ENCODE measurements around the gene GPATCH4. TPM values are rescaled to one million over a fixed set of nuclear protein-coding genes. Genes with fewer than 3 reads are reported as not detected.

The GPATCH4 gene
- total and polyA plus RNA-seq, 2 of the 4 experiments (the other 2 are of a cell fraction) = 32.6 to 41.8 TPM

DNA sequence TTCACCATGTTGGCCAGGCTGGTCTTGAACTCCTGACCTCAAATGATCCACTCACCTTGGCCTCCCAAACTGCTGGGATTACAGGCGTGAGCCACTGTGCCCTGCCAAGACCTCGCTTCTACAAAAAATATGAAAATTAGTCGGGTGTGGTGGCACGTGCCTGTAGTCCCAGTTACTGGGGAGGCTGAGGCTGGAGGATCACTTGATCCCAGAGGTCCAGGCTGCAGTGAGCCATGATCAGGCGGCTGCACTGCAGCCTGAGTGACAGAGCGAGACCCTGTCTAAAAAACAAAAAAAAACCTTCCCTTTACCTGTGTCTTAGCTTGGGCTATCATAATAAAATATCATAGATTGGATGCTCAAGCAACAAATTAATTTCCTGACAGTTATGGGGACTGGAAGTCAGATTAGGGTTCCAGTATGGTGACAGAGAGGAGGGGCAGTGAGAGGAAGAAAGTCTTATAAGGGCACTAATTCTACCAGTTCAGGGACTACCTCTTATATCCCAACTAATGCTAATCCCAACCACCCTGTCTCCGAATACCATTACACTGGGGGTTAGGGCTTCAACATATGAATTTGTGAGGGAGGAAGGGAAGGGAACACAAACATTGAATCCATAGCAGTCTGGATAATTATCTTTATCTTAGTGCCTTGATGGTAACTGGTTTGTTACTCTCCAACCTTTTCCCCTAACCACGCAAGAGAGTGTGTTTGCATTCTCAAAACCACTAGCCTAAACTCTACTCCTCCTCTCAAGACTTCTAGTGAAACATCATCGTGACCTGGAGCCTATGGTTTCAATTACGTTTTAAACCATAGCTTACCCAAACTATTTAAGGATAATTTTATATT, 10.7 kb downstream of the GPATCH4 start (continued):
- no peak for TF ChIP-seq BHLHE40 (IDR thresholded peaks at IDR 0.05; ENCODE audit: low read depth, low read length)
- no peak for TF ChIP-seq CEBPB (IDR thresholded peaks at IDR 0.05; ENCODE audit: low read depth, low read length)

DNA sequence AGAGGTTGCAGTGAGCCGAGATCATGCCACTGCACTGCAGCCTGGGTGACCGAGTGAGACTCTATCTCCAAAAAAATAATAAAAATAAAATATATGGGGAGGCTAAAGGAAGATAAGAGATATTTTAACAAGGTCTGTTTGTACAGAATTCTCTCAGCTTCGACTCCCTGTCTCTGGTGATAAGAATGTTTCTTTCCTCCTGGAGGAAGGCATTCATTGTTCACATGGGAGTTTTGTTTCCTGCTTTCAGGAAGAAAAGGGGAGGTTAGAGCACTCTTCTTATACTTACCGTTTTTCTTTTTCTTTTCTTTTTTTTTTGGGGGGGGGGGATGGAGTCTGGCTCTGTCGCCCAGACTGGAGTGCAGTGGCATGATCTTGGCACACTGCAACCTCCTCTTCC, 11.7 kb downstream of the GPATCH4 start:
- peaks cover 15% of the 10 kb centered on the region for H3K27me3 ChIP-seq (ENCODE audit: control insufficient read depth, insufficient read depth, low read length)
- peaks cover under 1% of the 10 kb centered on the region for H3K36me3 ChIP-seq (ENCODE audit: control insufficient read depth, insufficient read depth, low read length)
- no peak overlapping the region for H3K56ac ChIP-seq (ENCODE audit: extremely low read depth, insufficient read depth, low read length)
- no TSS peak for BruUV-seq (replicated peaks)
- no peak overlapping the region for H3K4me3 ChIP-seq (ENCODE audit: insufficient read depth, low read depth, low read length)
- H2BK15ac ChIP-seq (ENCODE audit: low read depth, low read length) = no peak overlapping the region
- ChIA-PET CTCF (no interaction called here), POLR2A (ENCODE audit: unreplicated experiment) (interaction anchor here (0.6 kb wide), 1 partner anchor 19 kb away, joined by 3 read pairs; no protein-coding TSS in a partner anchor)
- no peak overlapping the region for H4K5ac ChIP-seq (ENCODE audit: low read depth, low read length)
- no peak overlapping the region for H2AK9ac ChIP-seq (replicated peaks; ENCODE audit: low read depth, low read length, poor library complexity)
- H3K14ac ChIP-seq (replicated peaks; ENCODE audit: low read depth, low read length) = no peak overlapping the region
- ATAC-seq (ENCODE audit: low read depth) (no peak), DNase-seq (no peak)
- no peak overlapping the region for H2BK20ac ChIP-seq (ENCODE audit: low read depth, low read length)
- H4K91ac ChIP-seq (ENCODE audit: insufficient read depth, low read depth, low read length) = no peak overlapping the region
- H4K8ac ChIP-seq (ENCODE audit: low read depth in 2 of 2, low read length in 2 of 2) = no peak overlapping the region
- peaks cover 11 to 18% of the 10 kb centered on the region in 2 experiments for H3K79me1 ChIP-seq (ENCODE audit: low read depth in 1 of 2, low read length in 2 of 2)
- H3K27ac ChIP-seq (ENCODE audit: insufficient read depth, low read length) = no peak overlapping the region
- H3K18ac ChIP-seq (ENCODE audit: low read depth, low read length) = no peak overlapping the region
- H2AFZ ChIP-seq (replicated peaks; ENCODE audit: low read length, poor library complexity) = no peak overlapping the region
- H3K9me3 ChIP-seq (ENCODE audit: control insufficient read depth, insufficient read depth, low read length) = no peaks in the 10 kb centered on the region
- H2BK5ac ChIP-seq (ENCODE audit: low read depth, low read length, poor library complexity, severe bottlenecking) = no peak overlapping the region
- no CpG with 5 or more reads among the region's 5 CpGs for WGBS, 2 experiments (ENCODE audit: extremely low coverage in 2 of 2, insufficient read length in 1 of 2)
- H3K4me1 ChIP-seq (ENCODE audit: control insufficient read depth, insufficient read depth, low read length) = peaks cover 3% of the 10 kb centered on the region; the same call in 1 of the 2 replicates
- no peak overlapping the region for H3K4ac ChIP-seq (ENCODE audit: low read depth, low read length)
- intact Hi-C loops (cut with micrococcal nuclease) = no loop called here
- H3K9ac ChIP-seq (ENCODE audit: low read depth, low read length) = no peak overlapping the region
- H2AK5ac ChIP-seq (ENCODE audit: low read depth, low read length) = no peak overlapping the region
- H2BK120ac ChIP-seq (ENCODE audit: low read depth, low read length) = no peak overlapping the region
- dilution Hi-C loops (cut with HindIII; ENCODE audit: low sequenced_read_pairs, unreplicated experiment) = no loop called here
- no peak overlapping the region for H3K4me2 ChIP-seq (ENCODE audit: low read depth, low read length)
- H4K20me1 ChIP-seq (ENCODE audit: insufficient read depth, low read length) = no peaks in the 10 kb centered on the region
- in situ Hi-C loops (cut with MboI; ENCODE audit: low sequenced_read_pairs) = no loop called here
- H3K23ac ChIP-seq (ENCODE audit: low read depth, low read length) = no peak overlapping the region
- peaks cover 10% of the 10 kb centered on the region for H3K9me1 ChIP-seq (ENCODE audit: insufficient read depth, low read length)
- TF ChIP-seq, protein P1, sequence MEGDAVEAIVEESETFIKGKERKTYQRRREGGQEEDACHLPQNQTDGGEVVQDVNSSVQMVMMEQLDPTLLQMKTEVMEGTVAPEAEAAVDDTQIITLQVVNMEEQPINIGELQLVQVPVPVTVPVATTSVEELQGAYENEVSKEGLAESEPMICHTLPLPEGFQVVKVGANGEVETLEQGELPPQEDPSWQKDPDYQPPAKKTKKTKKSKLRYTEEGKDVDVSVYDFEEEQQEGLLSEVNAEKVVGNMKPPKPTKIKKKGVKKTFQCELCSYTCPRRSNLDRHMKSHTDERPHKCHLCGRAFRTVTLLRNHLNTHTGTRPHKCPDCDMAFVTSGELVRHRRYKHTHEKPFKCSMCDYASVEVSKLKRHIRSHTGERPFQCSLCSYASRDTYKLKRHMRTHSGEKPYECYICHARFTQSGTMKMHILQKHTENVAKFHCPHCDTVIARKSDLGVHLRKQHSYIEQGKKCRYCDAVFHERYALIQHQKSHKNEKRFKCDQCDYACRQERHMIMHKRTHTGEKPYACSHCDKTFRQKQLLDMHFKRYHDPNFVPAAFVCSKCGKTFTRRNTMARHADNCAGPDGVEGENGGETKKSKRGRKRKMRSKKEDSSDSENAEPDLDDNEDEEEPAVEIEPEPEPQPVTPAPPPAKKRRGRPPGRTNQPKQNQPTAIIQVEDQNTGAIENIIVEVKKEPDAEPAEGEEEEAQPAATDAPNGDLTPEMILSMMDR (conservative IDR thresholded peaks at IDR 0.05; ENCODE audit: low read depth, low read length) = no peak
- TF ChIP-seq POLR2A (IDR thresholded peaks at IDR 0.05; ENCODE audit: low read depth, low read length) = no peak
- TF ChIP-seq RAD21 (IDR thresholded peaks at IDR 0.05; ENCODE audit: low read length) = no peak
- no peak for TF ChIP-seq BHLHE40 (IDR thresholded peaks at IDR 0.05; ENCODE audit: low read depth, low read length)
- TF ChIP-seq FOS (IDR thresholded peaks at IDR 0.05; ENCODE audit: low read depth, low read length) = no peak
- no peak for TF ChIP-seq RFX5 (IDR thresholded peaks at IDR 0.05; ENCODE audit: low read depth, low read length)
- TF ChIP-seq, protein P2, sequence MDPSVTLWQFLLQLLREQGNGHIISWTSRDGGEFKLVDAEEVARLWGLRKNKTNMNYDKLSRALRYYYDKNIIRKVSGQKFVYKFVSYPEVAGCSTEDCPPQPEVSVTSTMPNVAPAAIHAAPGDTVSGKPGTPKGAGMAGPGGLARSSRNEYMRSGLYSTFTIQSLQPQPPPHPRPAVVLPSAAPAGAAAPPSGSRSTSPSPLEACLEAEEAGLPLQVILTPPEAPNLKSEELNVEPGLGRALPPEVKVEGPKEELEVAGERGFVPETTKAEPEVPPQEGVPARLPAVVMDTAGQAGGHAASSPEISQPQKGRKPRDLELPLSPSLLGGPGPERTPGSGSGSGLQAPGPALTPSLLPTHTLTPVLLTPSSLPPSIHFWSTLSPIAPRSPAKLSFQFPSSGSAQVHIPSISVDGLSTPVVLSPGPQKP (IDR thresholded peaks at IDR 0.05; ENCODE audit: borderline replicate concordance, low read depth, low read length) = no peak
- no peak for TF ChIP-seq SMC3 (IDR thresholded peaks at IDR 0.05; ENCODE audit: low read depth, low read length)
- no peak for TF ChIP-seq NFE2L2 (IDR thresholded peaks at IDR 0.05; ENCODE audit: low read depth, low read length)
- TF ChIP-seq, protein P3, sequence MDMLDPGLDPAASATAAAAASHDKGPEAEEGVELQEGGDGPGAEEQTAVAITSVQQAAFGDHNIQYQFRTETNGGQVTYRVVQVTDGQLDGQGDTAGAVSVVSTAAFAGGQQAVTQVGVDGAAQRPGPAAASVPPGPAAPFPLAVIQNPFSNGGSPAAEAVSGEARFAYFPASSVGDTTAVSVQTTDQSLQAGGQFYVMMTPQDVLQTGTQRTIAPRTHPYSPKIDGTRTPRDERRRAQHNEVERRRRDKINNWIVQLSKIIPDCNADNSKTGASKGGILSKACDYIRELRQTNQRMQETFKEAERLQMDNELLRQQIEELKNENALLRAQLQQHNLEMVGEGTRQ (IDR thresholded peaks at IDR 0.05; ENCODE audit: low read depth, low read length) = no peak
- TF ChIP-seq MAZ (IDR thresholded peaks at IDR 0.05; ENCODE audit: borderline replicate concordance, low read depth, low read length) = no peak
- no peak for TF ChIP-seq CHD1 (IDR thresholded peaks at IDR 0.05; ENCODE audit: low read depth, low read length)

Measured in IMR-90 (cell line).